ENCODE measurements around the gene STIM2. TPM values are rescaled to one million over a fixed set of nuclear protein-coding genes. Genes with fewer than 3 reads are reported as not detected.

STIM2 gene
- total RNA-seq, 3 donors from 2014 or later, result 22.2 to 32.4 (median 23.5) TPM

DNA sequence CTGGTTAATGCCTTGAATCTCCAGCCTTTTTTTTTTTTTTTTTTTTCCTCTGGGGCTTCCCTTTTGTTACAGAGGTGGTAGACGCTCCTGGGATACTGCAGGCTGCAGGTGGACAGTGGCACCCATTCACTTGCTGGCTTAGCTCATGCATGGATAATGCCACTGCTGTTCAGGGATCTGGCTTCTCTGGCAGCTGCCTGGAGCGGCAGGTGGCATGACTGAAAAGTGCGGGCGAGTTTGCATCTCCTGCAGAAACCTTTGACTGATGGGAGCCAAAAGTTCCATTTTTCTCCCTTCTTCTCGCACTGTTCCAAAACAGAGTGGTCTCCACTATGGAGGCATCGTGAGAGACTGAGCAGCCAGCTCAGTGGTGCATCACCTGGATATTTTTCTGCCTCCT, 5.9 kb upstream of the STIM2 start:
- no peaks in the 10 kb centered on the region for H3K9me3 ChIP-seq
- no peak overlapping the region for H3K4me3 ChIP-seq
- ATAC-seq, result no peak
- H3K4me1 ChIP-seq (ENCODE audit: low read depth), result peaks cover 16% of the 10 kb centered on the region
- no peaks in the 10 kb centered on the region for H3K36me3 ChIP-seq (ENCODE audit: low read depth)
- no peak for DNase-seq
- TF ChIP-seq, protein P1, sequence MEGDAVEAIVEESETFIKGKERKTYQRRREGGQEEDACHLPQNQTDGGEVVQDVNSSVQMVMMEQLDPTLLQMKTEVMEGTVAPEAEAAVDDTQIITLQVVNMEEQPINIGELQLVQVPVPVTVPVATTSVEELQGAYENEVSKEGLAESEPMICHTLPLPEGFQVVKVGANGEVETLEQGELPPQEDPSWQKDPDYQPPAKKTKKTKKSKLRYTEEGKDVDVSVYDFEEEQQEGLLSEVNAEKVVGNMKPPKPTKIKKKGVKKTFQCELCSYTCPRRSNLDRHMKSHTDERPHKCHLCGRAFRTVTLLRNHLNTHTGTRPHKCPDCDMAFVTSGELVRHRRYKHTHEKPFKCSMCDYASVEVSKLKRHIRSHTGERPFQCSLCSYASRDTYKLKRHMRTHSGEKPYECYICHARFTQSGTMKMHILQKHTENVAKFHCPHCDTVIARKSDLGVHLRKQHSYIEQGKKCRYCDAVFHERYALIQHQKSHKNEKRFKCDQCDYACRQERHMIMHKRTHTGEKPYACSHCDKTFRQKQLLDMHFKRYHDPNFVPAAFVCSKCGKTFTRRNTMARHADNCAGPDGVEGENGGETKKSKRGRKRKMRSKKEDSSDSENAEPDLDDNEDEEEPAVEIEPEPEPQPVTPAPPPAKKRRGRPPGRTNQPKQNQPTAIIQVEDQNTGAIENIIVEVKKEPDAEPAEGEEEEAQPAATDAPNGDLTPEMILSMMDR (IDR thresholded peaks at IDR 0.05), result no peak
- intact Hi-C loops (cut with DNase I, micrococcal nuclease), result no loop called here

DNA sequence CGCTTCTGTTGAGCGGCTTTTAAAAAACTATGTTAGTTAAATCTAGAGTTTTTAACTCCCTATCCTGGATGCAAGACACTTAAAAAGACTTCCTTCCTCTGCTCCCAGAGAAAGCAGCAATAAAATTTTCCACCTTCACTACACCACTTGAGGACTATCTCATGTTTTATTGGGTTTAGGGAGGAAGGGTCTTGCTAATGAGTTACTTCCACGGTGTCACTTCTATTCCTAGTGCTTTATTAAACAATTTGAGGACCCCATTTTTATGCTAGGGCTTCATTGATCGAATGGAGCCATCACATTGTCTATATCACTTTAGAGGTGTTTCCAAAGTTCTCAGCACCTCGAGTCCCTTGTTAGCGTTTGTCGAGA, 3.7 kb upstream of the STIM2 start:
- DNase-seq (no peak), ATAC-seq (no peak)
- H3K9me3 ChIP-seq, result no peaks in the 10 kb centered on the region
- H3K4me1 ChIP-seq (ENCODE audit: low read depth), result peaks cover 20% of the 10 kb centered on the region
- TF ChIP-seq, protein P1 (IDR thresholded peaks at IDR 0.05), result no peak
- H3K36me3 ChIP-seq (ENCODE audit: low read depth), result no peaks in the 10 kb centered on the region
- H3K4me3 ChIP-seq, result peak overlapping the region; percentile 12
- intact Hi-C loops (cut with DNase I, micrococcal nuclease), result no loop called here

DNA sequence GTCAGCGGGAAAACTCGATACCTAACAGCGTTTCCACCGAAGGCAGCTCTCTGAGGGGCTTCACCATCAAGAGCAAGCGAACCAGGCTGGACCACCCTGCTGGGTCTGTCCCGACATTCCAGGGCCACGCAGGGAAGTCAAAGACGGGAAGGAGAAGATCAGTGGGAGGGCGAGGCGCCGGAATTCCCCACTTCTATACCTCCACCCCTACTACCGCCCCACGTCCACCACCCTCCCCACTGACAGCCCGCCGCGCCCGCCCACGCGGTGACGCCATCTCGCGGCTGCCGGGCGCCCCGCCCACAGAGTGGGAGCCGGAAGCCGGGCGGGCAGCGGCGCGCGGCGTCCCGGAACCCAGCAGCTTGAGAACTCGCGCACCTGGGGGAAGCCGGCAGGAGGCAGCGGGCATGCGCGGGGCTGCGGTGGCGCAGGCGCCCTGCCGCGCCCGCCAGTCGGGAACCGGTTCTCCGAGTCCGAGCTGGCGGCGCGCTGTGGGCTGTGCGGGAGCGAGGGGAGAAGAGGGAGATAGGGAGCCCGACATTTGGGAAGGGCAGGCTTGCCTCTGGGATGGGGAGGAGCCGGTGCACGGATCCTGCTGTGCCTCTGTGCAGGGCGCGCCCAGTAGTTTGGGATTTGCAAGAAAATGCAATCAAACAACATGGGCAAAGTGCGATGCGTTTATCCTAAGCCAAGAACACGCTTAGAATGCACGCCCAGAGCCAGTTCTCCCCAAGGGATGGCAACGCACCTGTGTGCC, 3.2 kb upstream of the STIM2 start:
- Histone ChIP-seq H3K9me3 (no peaks in the 10 kb centered on the region), H3K4me1 (ENCODE audit: low read depth) (peaks cover 25% of the 10 kb centered on the region), H3K4me3 (peak overlapping the region; percentile 12), H3K36me3 (ENCODE audit: low read depth) (no peaks in the 10 kb centered on the region)
- intact Hi-C loops (cut with DNase I, micrococcal nuclease), result no loop called here
- peak; percentile 80 for ATAC-seq
- TF ChIP-seq, protein P1 (IDR thresholded peaks at IDR 0.05), result no peak
- peak; percentile 88 to 96 (median 95) for DNase-seq

DNA sequence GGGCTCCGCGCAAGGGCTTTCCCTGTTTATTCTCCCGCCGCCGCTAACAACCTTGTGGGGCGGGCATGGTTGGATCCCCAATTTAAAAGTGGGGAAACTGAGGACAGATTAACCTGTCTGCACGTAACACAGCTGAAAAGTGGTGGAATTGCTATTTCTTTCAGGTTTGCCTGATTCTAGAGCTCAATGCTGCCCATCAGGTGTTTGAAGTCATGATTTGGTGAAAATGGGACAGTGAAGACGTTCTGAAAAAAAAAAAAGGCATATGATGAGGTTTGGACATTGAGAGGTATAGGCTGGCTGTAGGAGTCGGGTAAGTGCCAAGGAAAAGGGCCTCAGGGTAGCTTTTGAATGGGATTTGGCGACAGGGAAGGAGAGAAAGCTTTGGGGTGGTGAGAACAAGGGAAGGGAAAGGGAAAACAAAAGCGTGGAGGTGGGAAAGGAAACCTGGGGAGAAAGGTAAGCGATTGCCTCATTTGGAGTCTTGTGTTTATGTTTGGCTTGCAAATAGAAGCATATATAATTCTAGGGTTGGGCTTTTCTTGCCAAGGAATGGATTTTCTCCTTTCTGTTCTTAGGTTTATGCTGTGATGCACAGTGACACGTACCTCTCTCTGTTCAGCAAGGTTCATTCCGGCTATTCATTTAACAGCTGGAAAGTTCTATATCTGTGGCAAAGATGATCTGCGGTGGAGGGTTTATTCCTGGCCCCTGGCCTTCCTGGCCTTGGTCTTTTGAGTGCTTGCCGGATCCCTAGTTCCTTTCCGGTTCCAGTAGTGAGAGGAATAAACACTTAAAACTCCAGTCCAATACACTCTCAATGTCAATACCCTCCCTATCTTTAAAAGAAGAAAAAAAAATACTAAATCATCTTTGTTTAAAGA, 2.4 kb upstream of the STIM2 start:
- intact Hi-C loops (cut with DNase I, micrococcal nuclease), result no loop called here

DNA sequence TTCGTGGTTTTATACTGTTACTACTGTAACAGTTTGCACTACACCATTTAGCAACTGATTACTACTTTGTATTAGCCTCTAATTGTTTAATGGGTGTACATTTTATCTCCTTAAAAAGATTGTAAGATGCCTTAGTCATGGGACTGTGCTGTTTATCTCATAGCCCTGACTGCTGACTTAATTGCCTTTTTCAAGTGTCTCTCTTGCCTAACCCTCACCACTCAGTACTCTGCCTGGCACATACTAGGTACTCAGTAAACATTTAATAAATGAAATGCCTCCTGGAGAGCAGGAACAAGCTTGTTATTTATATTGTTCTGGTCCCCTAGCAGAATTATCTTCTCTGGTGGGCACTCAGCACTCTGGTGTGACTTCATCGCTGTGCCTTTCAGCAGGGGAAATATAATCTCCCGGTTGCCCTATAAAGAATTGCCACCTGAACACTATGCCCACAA, 1.7 kb upstream of the STIM2 start:
- Histone ChIP-seq H3K4me3 (no peak overlapping the region), H3K9me3 (no peaks in the 10 kb centered on the region), H3K36me3 (ENCODE audit: low read depth) (no peaks in the 10 kb centered on the region), H3K4me1 (ENCODE audit: low read depth) (peaks cover 29% of the 10 kb centered on the region)
- intact Hi-C loops (cut with DNase I, micrococcal nuclease), result no loop called here
- TF ChIP-seq, protein P1 (IDR thresholded peaks at IDR 0.05), result no peak
- ATAC-seq (no peak), DNase-seq (no peak)

More for the DNA sequence above, 2.4 kb upstream of the STIM2 start:
- DNase-seq (peak in 1 of 3 donors; percentile 19), ATAC-seq (no peak)
- Histone ChIP-seq H3K9me3 (no peaks in the 10 kb centered on the region), H3K4me3 (peak overlapping the region; percentile 12), H3K36me3 (ENCODE audit: low read depth) (no peaks in the 10 kb centered on the region), H3K4me1 (ENCODE audit: low read depth) (peaks cover 29% of the 10 kb centered on the region)
- TF ChIP-seq, protein P1 (IDR thresholded peaks at IDR 0.05), result no peak

All from mucosa of descending colon (tissue), 3 donors.